Mesenchymal stem cell (in vitro differentiated cells and primary cell): ENCODE data around the gene SORL1.

Experiments
- DNase-seq: peaks from one replicate; pipeline ENCODE4 v3.0.0-alpha.2; 2013
- H2AFZ ChIP-seq: one replicate; pipeline ENCODE4 v1.6.1; 2013; ENCODE audit warnings: low read depth, mild to moderate bottlenecking, control low read depth, inconsistent platforms, low read length, moderate library complexity
- H2AK5ac ChIP-seq: 2 replicates; pipeline ENCODE4 v1.6.1; 2013; ENCODE audit warnings: low read length, moderate library complexity, mild to moderate bottlenecking, inconsistent platforms; ENCODE audit not compliant: severe bottlenecking
- H2BK120ac ChIP-seq: one replicate; pipeline ENCODE4 v1.6.1; 2013; ENCODE audit warnings: low read depth, mild to moderate bottlenecking, inconsistent platforms, low read length, moderate library complexity
- H2BK12ac ChIP-seq, 2 experiments: one replicate each; pipeline ENCODE4 v1.6.1; 2013; ENCODE audit warnings: inconsistent platforms in 2 of 2, low read length in 2 of 2, mild to moderate bottlenecking in 2 of 2, moderate library complexity in 2 of 2, control low read depth in 1 of 2
- H2BK15ac ChIP-seq: one replicate; pipeline ENCODE4 v1.6.1; 2013; ENCODE audit warnings: mild to moderate bottlenecking, low read depth, inconsistent platforms; ENCODE audit not compliant: poor library complexity, severe bottlenecking
- H2BK5ac ChIP-seq: 2 replicates; pipeline ENCODE4 v1.6.1; 2013; ENCODE audit warnings: low read depth, mild to moderate bottlenecking, low read length, control low read depth, inconsistent platforms; ENCODE audit not compliant: poor library complexity, severe bottlenecking
- H3K14ac ChIP-seq, 2 experiments: one replicate each; pipeline ENCODE4 v1.6.1; 2013; ENCODE audit warnings: inconsistent platforms in 2 of 2, low read length in 2 of 2, control low read depth in 1 of 2, mild to moderate bottlenecking in 1 of 2, moderate library complexity in 1 of 2
- H3K18ac ChIP-seq, 2 experiments: one replicate each; pipeline ENCODE4 v1.6.1; 2013; ENCODE audit warnings: inconsistent platforms in 2 of 2, low read length in 2 of 2, control low read depth in 1 of 2, low read depth in 1 of 2, mild to moderate bottlenecking in 1 of 2
- H3K23ac ChIP-seq, 2 experiments: one replicate each; pipeline ENCODE4 v1.6.1; 2013; ENCODE audit warnings: inconsistent platforms in 2 of 2, low read length in 2 of 2, mild to moderate bottlenecking in 2 of 2, moderate library complexity in 2 of 2, control low read depth in 1 of 2
- H3K27ac ChIP-seq: 2 replicates; pipeline ENCODE4 v1.5.1; 2013; ENCODE audit warnings: mild to moderate bottlenecking, moderate library complexity, low read length, control low read depth, inconsistent platforms; ENCODE audit not compliant: poor library complexity, severe bottlenecking
- H3K27me3 ChIP-seq, 2 experiments: 2 replicates each; pipeline versions ENCODE4 v1.6.1 to v1.7.0; 2013; ENCODE audit warnings: low read length in 2 of 2, mild to moderate bottlenecking in 2 of 2, moderate library complexity in 2 of 2, control low read depth in 1 of 2, inconsistent platforms in 1 of 2; ENCODE audit not compliant: control insufficient read depth in 1 of 2, insufficient read depth in 1 of 2
- H3K36me3 ChIP-seq, 2 experiments: 2 replicates each; pipeline versions ENCODE4 v1.6.1 to v1.7.0; 2013; ENCODE audit warnings: low read length in 2 of 2, control low read depth in 1 of 2, inconsistent platforms in 1 of 2, low read depth in 1 of 2, mild to moderate bottlenecking in 1 of 2; ENCODE audit not compliant: insufficient read depth in 2 of 2, control insufficient read depth in 1 of 2
- H3K4ac ChIP-seq, 2 experiments: one replicate each; pipeline ENCODE4 v1.6.1; 2013; ENCODE audit warnings: inconsistent platforms in 2 of 2, low read length in 2 of 2, mild to moderate bottlenecking in 2 of 2, moderate library complexity in 2 of 2, control low read depth in 1 of 2, low read depth in 1 of 2
- H3K4me1 ChIP-seq: 2 replicates; pipeline ENCODE4 v1.6.1; 2013; ENCODE audit warnings: low read depth, low read length, control low read depth; ENCODE audit not compliant: control insufficient read depth, insufficient read depth
- H3K4me2 ChIP-seq: 2 replicates; pipeline ENCODE4 v1.6.1; 2013; ENCODE audit warnings: low read length, mild to moderate bottlenecking, inconsistent platforms; ENCODE audit not compliant: poor library complexity, severe bottlenecking
- H3K4me3 ChIP-seq, 2 experiments: 2 replicates each; pipeline versions ENCODE4 v1.5.1 to v1.7.0; 2013; ENCODE audit warnings: low read length in 2 of 2, mild to moderate bottlenecking in 2 of 2, control low read depth in 1 of 2, low read depth in 1 of 2; ENCODE audit not compliant: insufficient read depth in 1 of 2
- H3K79me1 ChIP-seq: replicated peaks from 2 replicates; pipeline ENCODE4 v1.6.1; 2013; ENCODE audit warnings: mild to moderate bottlenecking, control low read depth, low read length, inconsistent platforms; ENCODE audit not compliant: poor library complexity, severe bottlenecking
- H3K9ac ChIP-seq: 2 replicates; pipeline ENCODE4 v1.7.0; 2013; ENCODE audit warnings: mild to moderate bottlenecking, low read length, moderate library complexity
- H3K9me3 ChIP-seq: 2 replicates; pipeline ENCODE4 v1.7.0; 2013; ENCODE audit warnings: mild to moderate bottlenecking, low read length; ENCODE audit not compliant: control insufficient read depth
- H4K8ac ChIP-seq: one replicate; pipeline ENCODE4 v1.6.1; 2013; ENCODE audit warnings: inconsistent platforms, mild to moderate bottlenecking, low read length, moderate library complexity
- H4K91ac ChIP-seq: one replicate; pipeline ENCODE4 v1.6.1; 2013; ENCODE audit warnings: mild to moderate bottlenecking, low read length, inconsistent platforms
- WGBS: methylation state at CpG from one replicate; pipeline ENCODE4 v1.1.7; 2013; ENCODE audit warnings: mixed read lengths; 5-methylcytosine and 5-hydroxymethylcytosine counted together

SORL1 gene

DNA sequence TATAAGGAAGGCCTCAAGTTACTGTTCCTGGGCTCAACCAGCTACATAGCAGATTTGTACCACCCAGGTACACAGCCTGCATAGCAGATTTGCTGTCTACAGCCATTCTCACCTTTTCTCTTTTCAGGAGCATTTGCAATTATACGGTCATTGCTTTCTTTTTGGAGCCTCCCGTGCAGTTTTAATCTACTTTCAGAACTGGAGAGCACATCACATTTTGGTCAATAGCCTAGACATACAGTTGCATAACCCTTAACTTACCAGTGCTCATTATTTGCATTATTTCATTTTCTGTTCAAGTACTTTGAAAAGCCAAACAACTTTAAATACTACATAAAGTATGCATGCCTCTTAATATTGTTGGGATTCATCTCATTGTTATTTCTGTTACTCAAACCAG lies 151.2 kb downstream of the SORL1 start:
- peaks cover 0 to 5% of the 10 kb centered on the region in 2 experiments for H3K27me3 ChIP-seq
- no peak overlapping the region for H3K9ac ChIP-seq
- no peak overlapping the region for H2BK5ac ChIP-seq
- no peak overlapping the region for H4K91ac ChIP-seq
- H3K36me3 ChIP-seq: no peaks in the 10 kb centered on the region
- H2AFZ ChIP-seq: no peak overlapping the region
- no peak overlapping the region for H2BK120ac ChIP-seq
- DNase-seq: no peak
- no peaks in the 10 kb centered on the region for H3K79me1 ChIP-seq
- H3K4me2 ChIP-seq: no peak overlapping the region
- H3K14ac ChIP-seq: no peak overlapping the region
- no peak overlapping the region for H2BK12ac ChIP-seq
- H3K4ac ChIP-seq: no peak overlapping the region
- H3K4me1 ChIP-seq: no peaks in the 10 kb centered on the region
- no peak overlapping the region for H4K8ac ChIP-seq
- H3K23ac ChIP-seq: no peak overlapping the region
- H3K18ac ChIP-seq: no peak overlapping the region
- WGBS: 96% methylated on average over 2 of the region's 2 CpGs
- no peak overlapping the region for H2AK5ac ChIP-seq
- no peak overlapping the region for H3K27ac ChIP-seq
- H2BK15ac ChIP-seq: no peak overlapping the region
- no peaks in the 10 kb centered on the region for H3K9me3 ChIP-seq
- H3K4me3 ChIP-seq: no peak overlapping the region

DNA sequence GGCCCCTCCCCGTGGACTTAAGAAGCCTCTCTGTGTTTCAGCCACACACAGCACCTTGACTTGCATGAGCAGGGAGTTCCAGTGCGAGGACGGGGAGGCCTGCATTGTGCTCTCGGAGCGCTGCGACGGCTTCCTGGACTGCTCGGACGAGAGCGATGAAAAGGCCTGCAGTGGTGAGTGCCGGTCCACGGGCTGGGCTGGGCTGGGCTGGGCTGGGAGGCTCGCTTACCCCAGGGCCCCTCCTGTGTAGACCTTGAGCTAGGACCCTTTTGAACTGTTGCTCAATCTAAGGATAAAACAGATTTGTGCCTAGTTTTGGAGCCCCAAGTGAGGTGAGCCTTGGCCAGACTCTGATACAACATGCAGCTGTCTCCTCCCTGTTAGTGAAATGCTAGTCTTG lies 152.0 kb downstream of the SORL1 start:
- Histone ChIP-seq H3K79me1 (no peaks in the 10 kb centered on the region), H3K23ac (no peak overlapping the region), H2AK5ac (no peak overlapping the region), H3K36me3 (no peaks in the 10 kb centered on the region), H4K91ac (no peak overlapping the region), H2BK15ac (no peak overlapping the region), H3K27ac (no peak overlapping the region), H3K9ac (no peak overlapping the region), H3K4me1 (no peaks in the 10 kb centered on the region), H3K18ac (no peak overlapping the region), H2BK12ac (no peak overlapping the region), H3K4me2 (no peak overlapping the region), H2AFZ (no peak overlapping the region), H3K4me3 (no peak overlapping the region), H2BK5ac (no peak overlapping the region), H3K27me3 (peaks cover 0 to 5% of the 10 kb centered on the region in 2 experiments), H2BK120ac (no peak overlapping the region), H3K9me3 (no peaks in the 10 kb centered on the region), H4K8ac (no peak overlapping the region), H3K4ac (no peak overlapping the region), H3K14ac (no peak overlapping the region)
- 96% methylated on average over 13 of the region's 13 CpGs for WGBS
- no peak for DNase-seq

DNA sequence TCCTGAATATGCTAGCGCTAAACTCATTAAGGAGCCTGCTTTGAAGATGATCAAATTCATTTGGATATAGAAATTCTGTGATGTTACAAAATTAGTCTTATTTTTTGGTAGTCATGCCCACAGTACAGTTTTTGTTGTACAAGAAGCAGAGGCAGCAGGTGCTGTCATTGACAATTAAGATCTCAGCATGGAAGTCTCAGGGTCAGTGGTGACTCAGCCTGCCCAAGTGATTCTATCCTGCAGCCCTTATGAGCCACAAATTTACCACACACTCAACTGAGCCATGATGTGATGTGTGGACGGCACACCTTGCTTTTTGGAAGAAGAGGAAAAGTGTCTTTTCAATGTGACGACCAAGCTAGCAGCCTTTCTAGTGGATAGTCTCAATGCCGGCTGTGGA lies 154.2 kb downstream of the SORL1 start:
- Histone ChIP-seq H3K27me3 (peaks cover 5 to 8% of the 10 kb centered on the region in 2 experiments), H3K23ac (no peak overlapping the region), H3K4ac (no peak overlapping the region), H3K18ac (no peak overlapping the region), H4K8ac (no peak overlapping the region), H3K27ac (no peak overlapping the region), H4K91ac (no peak overlapping the region), H2AK5ac (no peak overlapping the region), H2AFZ (no peak overlapping the region), H3K14ac (no peak overlapping the region), H2BK12ac (no peak overlapping the region), H2BK15ac (no peak overlapping the region), H3K4me2 (no peak overlapping the region), H3K4me3 (no peak overlapping the region), H3K36me3 (no peaks in the 10 kb centered on the region), H3K79me1 (no peaks in the 10 kb centered on the region), H3K4me1 (no peaks in the 10 kb centered on the region), H3K9ac (no peak overlapping the region), H2BK120ac (no peak overlapping the region), H3K9me3 (no peaks in the 10 kb centered on the region), H2BK5ac (no peak overlapping the region)
- WGBS: 96% methylated on average over 4 of the region's 4 CpGs
- DNase-seq: no peak

DNA sequence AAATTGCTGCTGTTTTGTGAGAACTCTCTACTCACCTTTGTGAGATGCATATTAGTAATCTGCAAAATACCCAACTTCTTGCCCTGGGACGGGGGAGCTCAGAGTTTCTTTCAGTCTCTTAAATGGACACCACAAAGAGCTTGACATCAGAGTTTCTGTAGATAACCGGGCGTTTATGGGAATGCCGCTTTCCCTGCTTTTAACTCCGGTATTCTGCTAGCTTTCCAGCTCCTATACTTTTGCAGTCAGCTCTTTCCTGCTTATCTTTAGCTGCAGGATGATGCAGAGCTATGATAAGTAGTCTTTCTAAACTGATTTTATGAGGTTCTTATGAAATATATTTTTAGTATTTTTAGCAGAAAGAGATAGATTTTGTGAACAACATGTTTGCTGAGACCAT lies 155.2 kb downstream of the SORL1 start:
- Histone ChIP-seq H2BK5ac (no peak overlapping the region), H3K4me3 (no peak overlapping the region), H3K9me3 (no peaks in the 10 kb centered on the region), H3K27me3 (peaks cover 4 to 8% of the 10 kb centered on the region in 2 experiments), H3K36me3 (no peaks in the 10 kb centered on the region), H2BK15ac (no peak overlapping the region), H2AFZ (no peak overlapping the region), H3K4me1 (no peaks in the 10 kb centered on the region), H4K91ac (no peak overlapping the region), H3K9ac (no peak overlapping the region), H3K79me1 (no peaks in the 10 kb centered on the region), H2AK5ac (no peak overlapping the region), H3K4ac (no peak overlapping the region), H4K8ac (no peak overlapping the region), H3K27ac (no peak overlapping the region), H2BK12ac (no peak overlapping the region), H3K4me2 (no peak overlapping the region), H3K18ac (no peak overlapping the region), H2BK120ac (no peak overlapping the region), H3K14ac (no peak overlapping the region), H3K23ac (no peak overlapping the region)
- 88% methylated on average over 3 of the region's 5 CpGs for WGBS
- no peak for DNase-seq
